ENCODE data around the gene LRRC23.
"Not testable (repeated sequence)": the region's sequence is repeated elsewhere in the genome, so short reads cannot be mapped to it uniquely, and the experiment has no call there.

Gene LRRC23, protein sequence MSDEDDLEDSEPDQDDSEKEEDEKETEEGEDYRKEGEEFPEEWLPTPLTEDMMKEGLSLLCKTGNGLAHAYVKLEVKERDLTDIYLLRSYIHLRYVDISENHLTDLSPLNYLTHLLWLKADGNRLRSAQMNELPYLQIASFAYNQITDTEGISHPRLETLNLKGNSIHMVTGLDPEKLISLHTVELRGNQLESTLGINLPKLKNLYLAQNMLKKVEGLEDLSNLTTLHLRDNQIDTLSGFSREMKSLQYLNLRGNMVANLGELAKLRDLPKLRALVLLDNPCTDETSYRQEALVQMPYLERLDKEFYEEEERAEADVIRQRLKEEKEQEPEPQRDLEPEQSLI

DNA sequence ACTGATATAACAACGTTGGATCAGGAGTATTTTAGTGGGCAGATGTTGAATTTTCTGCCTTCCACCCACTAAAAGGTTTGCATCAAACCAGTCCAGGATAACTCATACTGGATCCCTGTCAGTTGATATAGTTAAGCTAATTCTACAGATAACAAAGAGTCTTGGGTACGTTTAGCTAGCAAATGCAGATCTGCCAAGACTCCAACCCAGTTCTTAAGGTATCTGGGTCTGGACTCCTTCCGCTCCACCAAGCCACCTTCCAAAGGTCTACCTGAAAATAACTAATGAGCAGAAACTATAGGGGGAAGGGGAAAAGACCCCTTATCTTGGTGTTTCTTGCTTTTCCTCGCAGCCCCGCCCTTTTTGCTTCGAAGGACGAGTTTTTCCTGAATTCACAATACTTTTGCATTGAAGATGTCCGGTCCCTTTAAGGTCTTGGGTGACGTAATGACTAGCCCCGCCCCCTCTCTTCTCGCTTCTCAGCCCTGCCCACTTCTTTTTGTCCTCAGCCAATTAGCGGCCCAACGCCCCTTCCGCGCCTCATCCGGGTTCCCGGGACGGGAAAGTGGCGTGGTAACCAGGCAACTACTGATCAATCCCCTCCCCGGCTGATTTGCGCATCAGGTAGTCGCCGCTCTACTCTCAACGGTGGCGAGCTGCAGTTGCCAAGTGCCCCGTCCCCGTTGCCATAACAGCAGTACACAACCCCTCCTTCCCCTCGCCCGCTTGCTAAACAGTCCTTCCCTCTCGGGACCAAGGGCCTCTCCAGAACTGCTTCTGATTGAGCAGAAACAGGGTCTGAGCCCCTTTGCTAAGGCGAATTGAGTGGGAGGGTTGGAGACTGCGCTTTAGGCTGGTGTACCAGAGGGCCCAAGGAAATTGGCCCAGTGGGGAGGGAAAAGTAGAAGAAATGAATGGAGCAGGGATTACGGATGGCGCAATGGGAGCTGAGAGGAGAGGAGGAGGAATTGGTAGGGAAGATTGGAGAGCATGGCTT lies at the start of gene LRRC23:
Gene LRRC23, plus strand, starts transcription at position 543 of the 997 bp plus-strand sequence. CDS start 812 bp downstream, outside the sequence.
- DNase-seq (ENCODE audit: low read depth in 1 of 2, low spot score in 1 of 2), result peak; percentile 93 to 95

DNA sequence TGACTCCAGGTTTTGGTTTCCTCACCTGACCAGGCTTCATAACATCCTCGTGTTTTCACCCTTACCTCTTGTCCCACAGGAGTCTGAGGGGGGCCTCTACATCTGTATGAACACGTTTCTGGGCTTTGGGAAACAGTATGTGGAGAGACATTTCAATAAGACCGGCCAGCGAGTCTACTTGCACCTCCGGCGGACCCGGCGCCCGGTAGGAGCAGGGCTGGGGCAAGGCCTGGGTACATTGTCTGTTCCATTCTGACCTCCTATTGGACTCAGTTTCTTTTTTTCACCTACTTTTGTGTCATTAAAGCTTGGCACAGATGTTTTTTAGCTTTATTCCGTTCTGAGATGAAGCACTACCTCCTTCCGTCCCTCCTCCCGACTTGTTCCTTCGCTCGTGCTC lies 49.3 kb upstream of the LRRC23 start:
- no peak for DNase-seq (ENCODE audit: low read depth in 1 of 2, low spot score in 1 of 2)

DNA sequence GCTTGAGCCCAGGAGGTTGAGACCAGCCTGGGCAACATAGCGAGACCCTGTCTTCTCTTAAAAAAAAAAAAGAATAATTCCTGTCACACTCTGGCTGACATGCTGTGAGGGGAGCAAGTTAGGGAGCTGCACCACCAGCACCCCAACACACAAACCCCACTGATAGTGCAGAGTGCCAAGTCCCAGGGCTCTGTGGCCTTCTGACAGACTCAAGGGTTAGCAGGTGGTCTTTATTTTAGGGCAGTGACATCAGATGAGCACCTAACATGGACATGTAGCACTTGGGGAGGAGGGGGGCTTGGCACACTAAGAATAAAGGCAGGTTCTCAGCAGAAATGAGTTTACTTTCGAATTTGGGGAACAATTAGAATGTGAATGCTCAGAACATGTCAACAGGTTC lies 45.8 kb upstream of the LRRC23 start:
- DNase-seq (ENCODE audit: low read depth in 1 of 2, low spot score in 1 of 2), result no peak

DNA sequence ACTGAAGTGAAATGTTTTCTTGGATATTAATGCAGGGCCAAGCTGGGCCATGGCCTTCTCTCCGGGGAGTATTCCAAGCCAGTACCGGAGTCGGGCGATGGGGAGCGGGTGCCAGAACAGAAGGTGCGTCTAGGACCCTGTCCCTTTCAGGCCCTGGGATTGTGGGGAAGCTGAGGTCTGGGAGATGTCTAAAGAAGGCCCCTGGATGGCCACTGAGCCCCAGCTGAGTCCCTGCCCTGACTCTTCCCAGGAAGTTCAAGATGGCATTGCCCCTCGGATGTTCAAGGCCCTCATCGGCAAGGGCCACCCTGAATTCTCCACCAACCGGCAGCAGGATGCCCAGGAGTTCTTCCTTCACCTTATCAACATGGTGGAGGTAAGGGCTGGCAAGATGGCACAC lies 44.5 kb upstream of the LRRC23 start:
- no peak for DNase-seq (ENCODE audit: low read depth in 1 of 2, low spot score in 1 of 2)

DNA sequence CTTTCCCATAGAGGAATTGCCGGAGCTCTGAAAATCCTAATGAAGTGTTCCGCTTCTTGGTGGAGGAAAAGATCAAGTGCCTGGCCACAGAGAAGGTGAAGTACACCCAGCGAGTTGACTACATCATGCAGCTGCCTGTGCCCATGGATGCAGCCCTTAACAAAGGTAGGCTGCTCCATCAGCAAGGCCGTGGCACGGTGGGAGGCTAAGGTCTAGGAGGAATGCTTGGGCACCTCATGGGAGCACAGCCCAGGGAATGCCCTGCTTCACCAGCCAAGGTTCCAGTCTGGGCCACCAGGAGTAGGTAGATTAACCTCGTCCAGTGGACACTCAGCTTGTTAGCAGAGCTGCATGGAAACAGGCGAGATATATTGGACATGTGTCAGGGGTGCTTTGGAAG lies 43.7 kb upstream of the LRRC23 start:
- no peak for DNase-seq (ENCODE audit: low read depth in 1 of 2, low spot score in 1 of 2)

DNA sequence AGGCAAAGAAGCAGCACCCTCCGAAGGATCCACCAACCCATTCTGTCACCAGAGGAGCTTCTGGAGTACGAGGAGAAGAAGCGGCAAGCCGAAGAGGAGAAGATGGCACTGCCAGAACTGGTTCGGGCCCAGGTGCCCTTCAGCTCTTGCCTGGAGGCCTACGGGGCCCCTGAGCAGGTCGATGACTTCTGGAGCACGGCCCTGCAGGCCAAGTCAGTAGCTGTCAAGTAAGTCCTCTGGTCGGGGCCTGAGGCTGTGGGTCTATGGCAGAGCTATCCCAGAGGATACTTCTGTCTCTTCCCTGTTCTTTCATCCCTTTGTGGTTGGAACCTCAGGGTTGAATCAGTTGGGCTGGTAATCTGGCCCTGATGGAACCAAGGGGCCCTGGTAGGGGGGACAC lies 43.2 kb upstream of the LRRC23 start:
- DNase-seq (ENCODE audit: low read depth in 1 of 2, low spot score in 1 of 2), result no peak

DNA sequence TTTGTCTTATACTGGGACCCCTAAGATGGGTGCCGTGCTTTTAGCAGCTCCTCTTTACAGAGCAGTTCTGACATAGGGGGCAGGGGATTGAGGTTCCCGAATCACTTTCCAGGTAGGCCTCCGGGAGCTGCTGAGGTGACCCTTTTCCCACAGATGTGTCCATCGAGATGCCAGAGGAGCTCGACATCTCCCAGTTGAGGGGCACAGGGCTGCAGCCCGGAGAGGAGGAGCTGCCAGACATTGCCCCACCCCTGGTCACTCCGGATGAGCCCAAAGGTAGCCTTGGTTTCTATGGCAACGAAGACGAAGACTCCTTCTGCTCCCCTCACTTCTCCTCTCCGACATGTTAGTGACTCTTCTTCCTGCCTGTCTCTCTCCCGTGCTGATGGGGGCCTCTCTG lies 41.6 kb upstream of the LRRC23 start:
- no peak for DNase-seq (ENCODE audit: low read depth in 1 of 2, low spot score in 1 of 2)

DNA sequence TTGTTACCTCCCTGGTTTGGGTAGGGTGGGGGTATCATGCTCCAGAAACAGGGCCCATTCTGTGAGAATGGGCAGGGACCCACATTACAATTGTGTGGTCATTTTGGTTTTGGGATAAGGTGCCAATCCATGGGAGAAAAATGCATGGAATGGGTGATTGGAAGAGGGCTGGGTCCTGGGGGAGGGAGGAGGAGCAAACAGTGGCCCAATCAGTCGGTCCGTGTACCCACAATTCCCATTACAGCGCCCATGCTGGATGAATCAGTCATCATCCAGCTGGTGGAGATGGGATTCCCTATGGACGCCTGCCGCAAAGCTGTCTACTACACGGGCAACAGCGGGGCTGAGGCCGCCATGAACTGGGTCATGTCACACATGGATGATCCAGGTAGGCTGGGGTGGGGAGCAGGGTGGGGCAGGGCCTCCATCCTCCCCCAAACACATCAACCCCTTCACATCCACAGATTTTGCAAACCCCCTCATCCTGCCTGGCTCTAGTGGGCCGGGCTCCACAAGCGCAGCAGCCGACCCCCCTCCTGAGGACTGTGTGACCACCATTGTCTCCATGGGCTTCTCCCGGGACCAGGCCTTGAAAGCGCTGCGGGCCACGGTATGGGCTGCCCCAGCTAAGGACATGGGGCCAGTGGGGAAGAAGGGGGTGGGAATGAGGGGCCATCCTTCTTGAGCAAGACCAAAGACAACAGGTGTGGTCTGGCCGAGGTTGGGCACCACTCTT lies 40.9 kb upstream of the LRRC23 start:
- no peak for DNase-seq (ENCODE audit: low read depth in 1 of 2, low spot score in 1 of 2)

DNA sequence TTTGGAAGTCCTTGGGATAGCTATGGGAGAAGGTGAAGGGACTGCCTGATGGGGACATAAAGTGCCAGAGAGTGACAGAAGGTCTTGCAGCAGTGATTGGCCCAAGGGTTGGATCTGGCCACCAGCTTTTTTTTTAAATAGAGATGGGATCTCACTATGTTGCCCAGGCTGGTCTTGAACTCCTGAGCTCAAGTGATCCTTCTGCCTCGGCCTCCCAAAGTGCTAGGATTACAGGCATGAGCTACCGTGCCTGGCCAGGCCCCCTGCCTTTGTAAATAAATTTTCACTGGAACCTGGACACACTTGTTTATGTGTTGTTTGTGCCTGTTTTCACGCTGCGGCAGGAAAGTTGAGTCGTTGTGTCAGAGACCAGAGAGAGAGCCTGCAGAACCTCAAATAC lies 39.3 kb upstream of the LRRC23 start:
- DNase-seq (ENCODE audit: low read depth in 1 of 2, low spot score in 1 of 2), result not testable (repeated sequence)

DNA sequence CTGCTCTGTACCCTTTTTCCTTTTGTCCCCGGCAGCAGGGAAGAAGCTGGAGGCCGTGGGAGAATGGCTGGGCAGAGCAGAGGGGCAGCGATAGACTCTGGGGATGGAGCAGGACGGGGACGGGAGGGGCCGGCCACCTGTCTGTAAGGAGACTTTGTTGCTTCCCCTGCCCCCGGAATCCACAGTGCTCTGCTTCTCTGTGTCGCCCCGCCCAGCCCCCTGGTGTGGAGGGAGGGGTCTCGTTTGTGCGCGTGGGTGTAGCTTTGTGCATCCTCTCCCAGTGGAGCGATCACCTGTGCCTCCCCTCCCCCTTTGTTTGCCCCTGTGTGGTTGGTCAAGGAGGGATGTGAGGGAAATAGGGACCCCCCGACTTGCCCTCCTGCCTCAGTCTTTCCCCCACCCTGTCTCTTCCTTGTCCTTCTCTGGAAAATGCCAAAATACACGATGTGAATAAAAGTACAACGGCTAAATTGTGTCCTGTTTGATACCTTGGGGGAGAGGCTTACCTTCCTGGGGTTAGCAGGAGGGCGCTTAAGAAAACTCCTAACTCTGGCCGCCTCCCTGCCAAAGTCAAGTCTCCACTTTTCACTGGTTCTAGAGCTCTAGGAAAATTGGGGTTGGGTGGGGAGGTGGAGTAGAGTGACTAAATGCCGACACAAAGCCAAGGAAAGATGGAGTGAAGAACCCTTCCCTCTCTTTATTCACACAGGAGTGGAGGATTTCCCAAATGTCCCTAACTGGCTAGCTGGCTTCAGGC lies 38.3 kb upstream of the LRRC23 start:
- DNase-seq (ENCODE audit: low read depth in 1 of 2, low spot score in 1 of 2), result no peak

DNA sequence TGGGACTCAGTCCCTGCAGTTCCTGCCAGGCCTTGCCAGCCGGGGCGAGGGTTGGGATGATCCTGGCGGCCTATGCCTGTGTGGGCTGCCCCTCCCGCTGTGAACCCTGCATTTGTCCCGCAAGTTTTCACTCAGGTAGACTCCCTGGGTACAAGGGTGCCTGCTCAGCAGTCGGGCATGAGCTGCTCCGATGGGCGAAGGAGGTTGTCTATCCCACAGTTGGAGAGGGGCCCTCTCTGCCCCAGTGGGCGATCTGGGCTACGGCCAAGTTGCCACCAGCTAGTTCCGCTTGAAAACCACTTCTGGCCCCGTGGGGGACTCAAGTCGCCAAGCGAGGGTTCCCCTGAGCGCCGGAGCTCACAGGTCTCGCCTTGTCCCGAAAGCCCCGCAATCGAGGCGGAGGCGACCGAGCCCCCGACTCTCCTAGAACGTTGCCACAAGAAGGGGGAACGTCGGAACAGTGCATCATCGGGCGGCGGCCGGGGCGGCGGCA lies 37.7 kb upstream of the LRRC23 start:
- no peak for DNase-seq (ENCODE audit: low read depth in 1 of 2, low spot score in 1 of 2)

DNA sequence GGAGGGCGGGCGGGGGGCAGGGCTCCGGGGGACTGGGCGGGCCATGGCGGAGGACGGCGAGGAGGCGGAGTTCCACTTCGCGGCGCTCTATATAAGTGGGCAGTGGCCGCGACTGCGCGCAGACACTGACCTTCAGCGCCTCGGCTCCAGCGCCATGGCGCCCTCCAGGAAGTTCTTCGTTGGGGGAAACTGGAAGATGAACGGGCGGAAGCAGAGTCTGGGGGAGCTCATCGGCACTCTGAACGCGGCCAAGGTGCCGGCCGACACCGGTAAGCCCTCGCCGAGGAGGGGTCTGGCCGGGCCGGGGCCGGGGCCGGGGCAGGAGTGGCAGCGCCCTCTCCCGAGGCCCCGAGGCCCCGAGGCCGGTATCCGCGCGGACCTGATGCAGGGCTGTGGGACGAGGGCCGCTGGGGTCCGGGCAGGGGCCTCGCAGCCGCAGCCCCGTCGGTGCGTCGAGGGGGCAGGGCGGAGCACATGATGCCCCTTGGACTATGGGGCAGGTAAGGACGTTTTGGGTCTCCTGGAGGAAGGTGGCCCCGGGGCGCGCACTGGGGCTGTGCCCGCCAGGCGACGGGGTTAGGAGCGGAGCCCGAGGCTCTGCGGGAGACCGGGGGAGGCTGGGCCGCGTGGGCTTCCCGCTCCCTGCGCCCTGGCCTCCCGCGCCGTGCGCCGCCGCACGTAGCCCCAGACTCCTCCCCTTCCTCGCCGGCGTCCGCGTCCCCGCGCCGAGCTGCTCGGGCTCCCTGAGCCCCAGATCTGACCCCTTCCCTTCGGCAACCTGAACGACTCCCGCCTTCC lies 37.0 kb upstream of the LRRC23 start, which contains the start of gene TPI1:
Gene TPI1, plus strand, starts transcription at position 119 of the 798 bp plus-strand sequence. Its CDS starts 36 bp downstream, at position 155.
- peak; percentile 55 to 74 for DNase-seq (ENCODE audit: low read depth in 1 of 2, low spot score in 1 of 2)

DNA sequence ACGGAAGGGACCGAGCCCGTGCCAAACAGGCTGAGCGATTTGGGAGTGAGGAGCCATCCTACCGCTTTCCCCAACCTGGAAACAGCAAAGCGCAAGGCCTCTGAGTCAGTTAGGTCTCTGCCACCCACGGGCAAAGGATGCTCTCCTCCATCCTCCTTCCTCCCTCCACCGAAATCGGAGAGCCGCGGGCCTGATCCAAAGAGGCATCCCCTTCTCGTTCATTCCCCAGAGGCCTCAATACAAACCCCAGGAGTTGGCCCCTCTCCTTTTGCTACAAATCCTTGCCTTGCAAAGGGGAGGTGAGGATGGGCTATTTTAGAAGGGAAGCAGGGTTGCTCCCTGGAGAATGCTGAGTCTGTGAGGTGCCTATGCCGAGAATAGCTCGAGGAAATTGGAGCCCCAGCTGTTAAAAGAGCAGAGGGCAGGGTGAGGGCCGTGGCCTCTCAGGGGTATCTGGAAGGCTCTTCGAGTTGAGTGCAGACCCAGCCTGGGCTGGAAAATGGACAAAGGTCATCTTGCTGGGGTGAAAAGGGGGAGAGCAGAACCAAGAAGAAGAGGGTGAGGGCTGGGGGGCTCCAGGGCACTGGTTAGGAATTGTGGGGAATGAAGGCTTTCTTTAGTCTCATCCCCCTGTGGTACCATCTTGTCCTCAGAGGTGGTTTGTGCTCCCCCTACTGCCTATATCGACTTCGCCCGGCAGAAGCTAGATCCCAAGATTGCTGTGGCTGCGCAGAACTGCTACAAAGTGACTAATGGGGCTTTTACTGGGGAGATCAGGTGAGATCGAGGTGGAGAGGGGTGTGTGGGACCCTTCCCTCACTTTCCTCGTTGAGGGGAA lies 36.2 kb upstream of the LRRC23 start:
- DNase-seq (ENCODE audit: low read depth in 1 of 2, low spot score in 1 of 2), result no peak

DNA sequence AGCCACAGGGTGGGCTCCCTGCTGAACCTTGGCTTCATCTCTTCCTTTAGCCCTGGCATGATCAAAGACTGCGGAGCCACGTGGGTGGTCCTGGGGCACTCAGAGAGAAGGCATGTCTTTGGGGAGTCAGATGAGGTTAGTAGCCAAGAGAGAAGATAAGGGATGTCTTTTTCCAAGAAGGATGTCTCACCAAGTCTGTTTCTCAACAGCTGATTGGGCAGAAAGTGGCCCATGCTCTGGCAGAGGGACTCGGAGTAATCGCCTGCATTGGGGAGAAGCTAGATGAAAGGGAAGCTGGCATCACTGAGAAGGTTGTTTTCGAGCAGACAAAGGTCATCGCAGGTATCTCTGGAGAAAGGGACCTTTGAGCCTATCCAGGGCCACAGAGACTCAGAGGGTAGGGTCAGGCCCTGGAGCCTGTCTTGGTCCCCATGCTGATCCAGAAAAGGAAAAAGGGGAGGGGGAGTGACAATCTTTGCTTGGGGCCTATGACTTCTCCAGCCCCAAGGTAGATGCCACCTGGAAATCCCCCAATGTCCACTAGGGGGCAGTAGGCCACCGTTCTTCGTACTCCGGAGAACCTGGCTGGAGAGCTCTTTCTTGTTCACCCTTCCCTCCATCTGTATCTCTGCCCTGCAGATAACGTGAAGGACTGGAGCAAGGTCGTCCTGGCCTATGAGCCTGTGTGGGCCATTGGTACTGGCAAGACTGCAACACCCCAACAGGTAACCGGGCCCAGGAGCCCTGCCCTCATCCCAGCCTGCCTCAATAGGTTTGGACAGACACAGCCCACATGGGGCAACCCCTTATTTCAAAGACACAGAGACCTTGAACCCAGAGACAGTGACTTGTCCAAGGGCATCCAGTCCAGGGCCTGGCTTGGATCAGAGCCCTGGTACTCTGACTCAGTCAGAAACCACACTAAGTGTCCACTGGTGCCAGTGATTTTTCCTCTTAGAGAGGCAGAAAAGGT lies 35.3 kb upstream of the LRRC23 start:
- peak; percentile 74 to 78 for DNase-seq (ENCODE audit: low read depth in 1 of 2, low spot score in 1 of 2)

DNA sequence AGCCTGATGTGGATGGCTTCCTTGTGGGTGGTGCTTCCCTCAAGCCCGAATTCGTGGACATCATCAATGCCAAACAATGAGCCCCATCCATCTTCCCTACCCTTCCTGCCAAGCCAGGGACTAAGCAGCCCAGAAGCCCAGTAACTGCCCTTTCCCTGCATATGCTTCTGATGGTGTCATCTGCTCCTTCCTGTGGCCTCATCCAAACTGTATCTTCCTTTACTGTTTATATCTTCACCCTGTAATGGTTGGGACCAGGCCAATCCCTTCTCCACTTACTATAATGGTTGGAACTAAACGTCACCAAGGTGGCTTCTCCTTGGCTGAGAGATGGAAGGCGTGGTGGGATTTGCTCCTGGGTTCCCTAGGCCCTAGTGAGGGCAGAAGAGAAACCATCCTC lies 34.3 kb upstream of the LRRC23 start:
- DNase-seq (ENCODE audit: low read depth in 1 of 2, low spot score in 1 of 2), result not testable (repeated sequence)

DNA sequence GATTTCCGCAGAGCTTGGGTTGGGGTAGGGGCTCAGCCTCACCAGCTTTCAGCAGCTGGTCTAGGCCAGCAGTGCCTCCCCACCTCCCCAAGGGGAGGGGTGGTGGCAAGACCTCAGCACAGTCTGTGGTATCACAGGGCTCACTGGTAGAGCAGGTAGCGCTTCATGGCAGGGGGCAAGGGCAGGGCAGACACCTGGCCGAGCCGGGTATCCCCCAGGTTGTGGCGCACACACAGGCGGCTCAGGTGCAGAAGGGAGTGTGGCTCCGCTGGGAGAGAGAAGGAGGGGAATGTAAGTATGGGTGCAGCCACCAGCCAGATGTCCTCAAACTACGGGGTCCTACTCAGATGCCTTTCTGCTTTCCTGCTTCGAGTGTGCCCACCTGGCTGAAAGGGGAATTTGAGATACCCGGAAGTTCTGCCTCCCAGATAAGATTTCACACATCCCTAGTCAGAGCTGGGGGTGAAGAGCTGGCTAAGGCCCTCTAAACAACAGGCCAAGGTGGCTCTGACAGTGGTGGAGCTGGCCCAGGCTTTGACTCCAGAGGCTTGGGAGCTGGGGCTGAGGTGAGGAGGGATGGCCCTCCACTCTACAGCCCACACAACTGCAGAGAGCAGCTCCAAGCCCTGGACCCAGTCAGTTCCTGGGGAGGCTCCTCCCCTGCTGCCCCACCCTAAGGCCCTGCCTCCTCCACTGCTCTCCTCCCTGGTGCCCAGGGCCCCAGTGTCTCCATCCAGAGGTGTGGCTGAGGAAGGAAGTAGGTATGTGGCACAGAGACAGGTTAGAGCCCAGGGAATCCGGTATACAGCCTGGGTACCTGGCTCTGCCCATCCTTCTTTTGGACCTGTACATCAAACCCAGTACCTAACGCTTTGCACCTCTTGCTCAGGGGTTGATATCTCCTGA lies 33.3 kb upstream of the LRRC23 start:
- no peak for DNase-seq (ENCODE audit: low read depth in 1 of 2, low spot score in 1 of 2)
